PC-3 (cell line): ENCODE results near the gene CASD1. TPM values are rescaled to one million over a fixed set of nuclear protein-coding genes. Genes with fewer than 3 reads are reported as not detected.

Experiments
- ATAC-seq: fragments of 200-7000 bp; cut with Tn5 transposase; 2 replicates; pipeline ENCODE4 v1.9.1; 2020; ENCODE audit warnings: mild to moderate bottlenecking, moderate library complexity
- BruUV-seq: library from RNA; stranded (reverse); fragments of 400-500 nt; replicated peaks from 2 replicates; lab custom pipeline; 2021; lab: Mats Ljungman, UMichigan
- CTCF ChIA-PET: fragments of 300-600 bp; sonication (Branson Sonifier 250); formaldehyde crosslinking; loops from one replicate; lab custom pipeline; 2022; ENCODE audit warnings: antibody characterized with exemption; lab: Charles Lee
- POLR2A ChIA-PET: fragments of 300-600 bp; sonication (Branson Sonifier 250); formaldehyde crosslinking; loops from one replicate; lab custom pipeline; 2022; ENCODE audit warnings: antibody characterized with exemption; ENCODE audit not compliant: unreplicated experiment; lab: Charles Lee
- DNase-seq: peaks from one replicate; pipeline ENCODE4 v3.0.0-alpha.2; 2015
- H2AFZ ChIP-seq: fragments of 300-600 bp; sonication (generic); 2 replicates; pipeline ENCODE4 v1.6.0; 2016; ENCODE audit warnings: antibody characterized with exemption, low read length
- H3F3A ChIP-seq: fragments of 300-600 bp; sonication (generic); one replicate; pipeline ENCODE4 v1.6.0; 2017; ENCODE audit warnings: antibody characterized with exemption, low read length, control low read depth, mild to moderate bottlenecking; ENCODE audit not compliant: unreplicated experiment
- H3K27ac ChIP-seq: fragments of 300-600 bp; sonication (generic); 2 replicates; pipeline ENCODE4 v1.5.1; 2016; ENCODE audit warnings: mild to moderate bottlenecking, low read length
- H3K27me3 ChIP-seq: fragments of 300-600 bp; sonication (generic); 2 replicates; pipeline ENCODE4 v1.6.1; 2016; ENCODE audit warnings: low read length, mixed read lengths
- H3K36me3 ChIP-seq: fragments of 300-600 bp; sonication (generic); 2 replicates; pipeline ENCODE4 v1.6.1; 2016; ENCODE audit warnings: low read depth, mixed run types, low read length, mixed read lengths
- H3K4me1 ChIP-seq: fragments of 300-600 bp; sonication (generic); 2 replicates; pipeline ENCODE4 v1.5.1; 2016; ENCODE audit warnings: low read length; ENCODE audit not compliant: insufficient read depth
- H3K4me2 ChIP-seq: fragments of 300-600 bp; sonication (generic); 2 replicates; pipeline ENCODE4 v1.6.0; 2016; ENCODE audit warnings: low read length
- H3K4me3 ChIP-seq: fragments of 300-600 bp; sonication (generic); 2 replicates; pipeline ENCODE4 v1.5.1; 2016; ENCODE audit warnings: mild to moderate bottlenecking, low read length, mixed read lengths
- H3K79me2 ChIP-seq: fragments of 300-600 bp; sonication (generic); 2 replicates; pipeline ENCODE4 v1.6.1; 2017; ENCODE audit warnings: low read length, mixed read lengths
- H3K9ac ChIP-seq: fragments of 300-600 bp; sonication (generic); 2 replicates; pipeline ENCODE4 v1.6.0; 2016; ENCODE audit warnings: mild to moderate bottlenecking, low read length
- H3K9me2 ChIP-seq: fragments of 300-600 bp; sonication (generic); replicated peaks from 2 replicates; pipeline ENCODE4 v1.6.1; 2016; ENCODE audit warnings: mixed run types, low read length, mixed read lengths
- H3K9me3 ChIP-seq: fragments of 300-600 bp; sonication (generic); 2 replicates; pipeline ENCODE4 v1.6.1; 2016; ENCODE audit warnings: low read length, mixed read lengths
- H4K20me1 ChIP-seq: fragments of 300-600 bp; sonication (generic); 2 replicates; pipeline ENCODE4 v1.6.1; 2016; ENCODE audit warnings: low read length, mixed read lengths
- EZH2 ChIP-seq: fragments of 300-600 bp; sonication (generic); IDR thresholded peaks from one replicate; pipeline ENCODE4 v1.6.1; 2017; ENCODE audit warnings: antibody characterized with exemption, mild to moderate bottlenecking, low read length; ENCODE audit not compliant: unreplicated experiment
- EZH2phosphoT487 ChIP-seq: fragments of 300-600 bp; sonication (generic); IDR thresholded peaks from 2 replicates; pipeline ENCODE4 v1.6.1; 2018; ENCODE audit warnings: mild to moderate bottlenecking, antibody characterized with exemption, low read length, borderline replicate concordance
- intact Hi-C: fragments of 100-400 bp; cut with micrococcal nuclease; formaldehyde crosslinking; loops from 2 replicates; pipeline ENCODE4 v1.9.0; 2023
- total RNA-seq: library from RNA; depleted of rRNA; stranded (reverse); fragments of >200 nt; gene quantifications from 2 replicates; pipeline ENCODE4 v1.2.3, GENCODE V29; 2014
- TF ChIP-seq, protein P1 (sequence below): fragments of 300-600 bp; sonication (generic); conservative IDR thresholded peaks from 2 replicates; pipeline ENCODE4 v1.5.1; 2017; ENCODE audit warnings: antibody characterized with exemption, low read depth, mild to moderate bottlenecking, low read length

The CASD1 gene
- total RNA-seq, 1 experiment from 2014 or later, result 9.3 TPM

- Histone ChIP-seq H4K20me1 (no peaks in the 10 kb centered on the region), H3K27me3 (no peaks in the 10 kb centered on the region), H3K36me3 (no peaks in the 10 kb centered on the region), H3K27ac (no peak overlapping the region), H2AFZ (no peak overlapping the region), H3K4me3 (no peak overlapping the region), H3K9ac (no peak overlapping the region), H3K4me1 (no peaks in the 10 kb centered on the region), H3K9me3 (no peaks in the 10 kb centered on the region), H3F3A (no peaks in the 10 kb centered on the region), H3K9me2 (no peaks in the 10 kb centered on the region), H3K79me2 (no peaks in the 10 kb centered on the region), H3K4me2 (no peak overlapping the region)
- no TSS peak for BruUV-seq
- intact Hi-C loops, result no loop called here
- ATAC-seq, result no peak
- no peak for TF ChIP-seq EZH2phosphoT487
- TF ChIP-seq, protein P1, sequence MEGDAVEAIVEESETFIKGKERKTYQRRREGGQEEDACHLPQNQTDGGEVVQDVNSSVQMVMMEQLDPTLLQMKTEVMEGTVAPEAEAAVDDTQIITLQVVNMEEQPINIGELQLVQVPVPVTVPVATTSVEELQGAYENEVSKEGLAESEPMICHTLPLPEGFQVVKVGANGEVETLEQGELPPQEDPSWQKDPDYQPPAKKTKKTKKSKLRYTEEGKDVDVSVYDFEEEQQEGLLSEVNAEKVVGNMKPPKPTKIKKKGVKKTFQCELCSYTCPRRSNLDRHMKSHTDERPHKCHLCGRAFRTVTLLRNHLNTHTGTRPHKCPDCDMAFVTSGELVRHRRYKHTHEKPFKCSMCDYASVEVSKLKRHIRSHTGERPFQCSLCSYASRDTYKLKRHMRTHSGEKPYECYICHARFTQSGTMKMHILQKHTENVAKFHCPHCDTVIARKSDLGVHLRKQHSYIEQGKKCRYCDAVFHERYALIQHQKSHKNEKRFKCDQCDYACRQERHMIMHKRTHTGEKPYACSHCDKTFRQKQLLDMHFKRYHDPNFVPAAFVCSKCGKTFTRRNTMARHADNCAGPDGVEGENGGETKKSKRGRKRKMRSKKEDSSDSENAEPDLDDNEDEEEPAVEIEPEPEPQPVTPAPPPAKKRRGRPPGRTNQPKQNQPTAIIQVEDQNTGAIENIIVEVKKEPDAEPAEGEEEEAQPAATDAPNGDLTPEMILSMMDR, result no peak
- TF ChIP-seq EZH2, result no peak
- POLR2A ChIA-PET, result no interaction called here
- CTCF ChIA-PET, result no interaction called here
- DNase-seq, result no peak
Observed at GRCh38 chr7:94477878-94478277, 31.7 kb upstream of the CASD1 start.

- H3K27ac ChIP-seq, result no peak overlapping the region
- TF ChIP-seq, protein P1, result no peak
- TF ChIP-seq EZH2 (no peak), EZH2phosphoT487 (no peak)
- no peaks in the 10 kb centered on the region for H3K9me3 ChIP-seq
- ChIA-PET CTCF (no interaction called here), POLR2A (no interaction called here)
- H3K27me3 ChIP-seq, result no peaks in the 10 kb centered on the region
- H3F3A ChIP-seq, result no peaks in the 10 kb centered on the region
- intact Hi-C loops, result no loop called here
- no peaks in the 10 kb centered on the region for H3K4me1 ChIP-seq
- H3K36me3 ChIP-seq, result no peaks in the 10 kb centered on the region
- no peaks in the 10 kb centered on the region for H4K20me1 ChIP-seq
- BruUV-seq, result no TSS peak
- no peaks in the 10 kb centered on the region for H3K79me2 ChIP-seq
- H3K9ac ChIP-seq, result no peak overlapping the region
- no peak overlapping the region for H2AFZ ChIP-seq
- H3K4me2 ChIP-seq, result no peak overlapping the region
- no peak overlapping the region for H3K4me3 ChIP-seq
- ATAC-seq, result no peak
- H3K9me2 ChIP-seq, result no peaks in the 10 kb centered on the region
- no peak for DNase-seq
Observed at GRCh38 chr7:94478648-94479214, 30.9 kb upstream of the CASD1 start.

DNA sequence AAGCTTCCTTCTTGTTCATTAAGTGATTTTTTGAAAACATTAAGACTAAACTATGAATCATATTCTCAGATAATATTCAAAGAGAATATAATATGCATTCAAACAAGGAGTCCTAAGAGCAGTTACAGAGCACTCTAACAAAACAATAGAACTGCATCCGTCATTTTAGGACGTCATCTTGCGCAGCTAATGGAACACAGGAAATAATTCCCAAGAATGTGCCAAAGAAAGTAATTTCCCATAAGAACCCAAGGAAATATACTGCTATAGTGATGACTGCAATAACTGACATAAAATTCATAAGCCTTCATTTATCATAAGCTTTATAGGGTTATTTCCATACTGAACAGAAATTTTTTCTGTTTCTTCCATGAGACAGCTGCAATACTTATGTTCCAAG is 28.3 kb upstream of the CASD1 start:
- no peaks in the 10 kb centered on the region for H3K9me3 ChIP-seq
- ATAC-seq (no peak), DNase-seq (no peak)
- H3K9ac ChIP-seq, result no peak overlapping the region
- no peaks in the 10 kb centered on the region for H3K79me2 ChIP-seq
- intact Hi-C loops, result no loop called here
- no peaks in the 10 kb centered on the region for H3F3A ChIP-seq
- ChIA-PET POLR2A (no interaction called here), CTCF (no interaction called here)
- H3K4me1 ChIP-seq, result no peaks in the 10 kb centered on the region
- TF ChIP-seq, protein P1, result no peak
- TF ChIP-seq EZH2 (no peak), EZH2phosphoT487 (no peak)
- no peak overlapping the region for H3K27ac ChIP-seq
- H3K9me2 ChIP-seq, result no peaks in the 10 kb centered on the region
- H2AFZ ChIP-seq, result no peak overlapping the region
- no peaks in the 10 kb centered on the region for H3K27me3 ChIP-seq
- no peak overlapping the region for H3K4me3 ChIP-seq
- no TSS peak for BruUV-seq
- H3K4me2 ChIP-seq, result no peak overlapping the region
- no peaks in the 10 kb centered on the region for H4K20me1 ChIP-seq
- H3K36me3 ChIP-seq, result no peaks in the 10 kb centered on the region
